Glomerular endothelial cell (primary cell): Measurements from ENCODE around the gene ZNF280A. TPM values are rescaled to one million over a fixed set of nuclear protein-coding genes. Genes with fewer than 3 reads are reported as not detected.

ENCODE experiments used
- DNase-seq: peaks from one replicate; pipeline ENCODE4 v3.0.0-alpha.2; 2011; ENCODE audit warnings: low read depth, low spot score; ENCODE audit errors: extremely low read depth
- total RNA-seq: library from RNA; depleted of rRNA; stranded (reverse); fragments of >200 nt; gene quantifications from 2 replicates; pipeline ENCODE4 v1.2.3, GENCODE V29; 2015

The ZNF280A gene
- 0.12 TPM in 1 of 2 replicates, not detected in the other for total RNA-seq

GRCh38 chr22:22520020-22520656 lies at the start of gene ZNF280A:
ZNF280A (minus strand) TSS chr22:22520270; CDS start chr22:22515630, 4,640 bp downstream.
- no peak for DNase-seq

GRCh38 chr22:22569218-22569617 lies 49.1 kb upstream of the ZNF280A start:
- no peak for DNase-seq

GRCh38 chr22:22565981-22566380 lies 45.9 kb upstream of the ZNF280A start:
- no peak for DNase-seq

GRCh38 chr22:22558972-22559603 lies 39.0 kb upstream of the ZNF280A start, which contains the start of gene PRAME:
PRAME (minus strand) TSS chr22:22559265; CDS start chr22:22556832, 2,433 bp downstream.
- DNase-seq, result no peak

- no peak for DNase-seq
These were observed 38.3 kb upstream of the ZNF280A start for GRCh38 chr22:22558071-22558971.

- DNase-seq, result no peak
These were observed 37.2 kb upstream of the ZNF280A start for GRCh38 chr22:22556995-22557925.

GRCh38 chr22:22556578-22556977 lies 36.5 kb upstream of the ZNF280A start:
- DNase-seq, result no peak

GRCh38 chr22:22555596-22555995 lies 35.5 kb upstream of the ZNF280A start:
- DNase-seq, result no peak

- DNase-seq, result no peak
These were observed 34.7 kb upstream of the ZNF280A start for GRCh38 chr22:22554587-22555284.

GRCh38 chr22:22553735-22554586 lies 33.9 kb upstream of the ZNF280A start:
- DNase-seq, result no peak

- no peak for DNase-seq
These were observed 33.1 kb upstream of the ZNF280A start for GRCh38 chr22:22553141-22553540.

GRCh38 chr22:22552630-22553029 lies 32.6 kb upstream of the ZNF280A start:
- DNase-seq, result no peak

- no peak for DNase-seq
These were observed 30.8 kb upstream of the ZNF280A start for GRCh38 chr22:22550789-22551434.

GRCh38 chr22:22548910-22549309 lies 28.8 kb upstream of the ZNF280A start:
- no peak for DNase-seq

GRCh38 chr22:22548317-22548716 lies 28.2 kb upstream of the ZNF280A start:
- DNase-seq, result no peak

- DNase-seq, result no peak
These were observed 27.7 kb upstream of the ZNF280A start for GRCh38 chr22:22547692-22548300.

GRCh38 chr22:22547226-22547625 lies 27.2 kb upstream of the ZNF280A start:
- DNase-seq, result no peak

GRCh38 chr22:22546490-22546889 lies 26.4 kb upstream of the ZNF280A start:
- DNase-seq, result no peak
